Dedifferentiated amniotic fluid mesenchymal stem cell (primary cell): Measurements from ENCODE around the gene LAIR2.

Experiments
- DNase-seq: peaks from one replicate; pipeline ENCODE4 v3.0.0-alpha.2; 2016; ENCODE audit errors: extremely low spot score

LAIR2 gene

GRCh38 chr19:54534156-54534555, 31.5 kb downstream of the LAIR2 start:
- no peak for DNase-seq

- DNase-seq = no peak
Observed at GRCh38 chr19:54535601-54536000, 33.0 kb downstream of the LAIR2 start.

GRCh38 chr19:54536956-54537355, 34.3 kb downstream of the LAIR2 start:
- no peak for DNase-seq

- no peak for DNase-seq
Observed at GRCh38 chr19:54541712-54542111, 39.1 kb downstream of the LAIR2 start.

GRCh38 chr19:54548806-54549205, 46.2 kb downstream of the LAIR2 start:
- no peak for DNase-seq

GRCh38 chr19:54549224-54549623, 46.6 kb downstream of the LAIR2 start:
- DNase-seq = no peak

- no peak for DNase-seq
Observed at GRCh38 chr19:54551293-54551692, 48.7 kb downstream of the LAIR2 start.

DNA sequence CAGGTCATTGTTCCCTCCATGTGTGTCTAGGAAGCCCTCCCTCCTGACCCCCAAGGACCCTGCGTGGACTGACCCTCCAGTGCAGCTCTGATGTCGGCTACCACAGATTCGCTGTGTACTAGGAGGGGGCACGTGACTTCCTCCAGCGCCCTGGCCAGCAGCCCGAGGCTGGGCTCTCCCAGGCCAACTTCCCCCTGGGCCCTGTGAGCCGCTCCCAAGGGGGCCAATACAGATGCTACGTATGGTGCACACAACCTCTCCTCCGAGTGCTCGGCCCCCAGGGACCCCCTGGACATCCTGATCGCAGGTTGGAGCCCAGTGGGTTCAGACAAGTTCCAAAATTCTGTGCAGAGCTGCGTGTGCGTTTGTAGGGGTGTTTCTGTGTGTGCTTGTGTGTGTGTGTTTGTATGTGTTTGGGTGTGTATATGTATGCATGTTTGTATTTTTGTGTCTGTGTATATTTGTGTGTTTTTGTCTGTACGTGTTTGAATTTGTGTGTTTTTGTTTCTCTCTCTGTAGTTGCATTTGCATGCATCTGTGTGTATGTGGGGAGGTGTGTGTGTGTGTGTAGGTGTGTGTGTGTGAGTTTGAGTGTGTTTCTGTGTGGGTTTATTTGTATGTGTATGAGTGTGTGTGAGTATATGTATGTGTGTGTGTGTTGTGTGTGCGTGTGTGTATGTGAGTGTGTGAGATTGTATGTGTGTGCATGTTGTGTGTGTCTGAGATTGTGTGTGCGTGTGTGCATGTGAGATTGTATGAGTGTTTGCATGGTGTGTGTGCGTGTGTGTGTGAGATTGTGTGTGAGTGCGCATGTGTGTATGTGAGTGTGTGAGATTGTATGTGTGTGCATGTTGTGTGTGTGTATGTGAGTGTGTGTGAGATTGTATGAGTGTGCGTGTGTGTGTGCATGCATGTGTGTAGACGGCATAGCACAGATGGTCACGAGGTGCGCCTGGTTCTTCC, 49.6 kb downstream of the LAIR2 start:
- DNase-seq = no peak

DNA sequence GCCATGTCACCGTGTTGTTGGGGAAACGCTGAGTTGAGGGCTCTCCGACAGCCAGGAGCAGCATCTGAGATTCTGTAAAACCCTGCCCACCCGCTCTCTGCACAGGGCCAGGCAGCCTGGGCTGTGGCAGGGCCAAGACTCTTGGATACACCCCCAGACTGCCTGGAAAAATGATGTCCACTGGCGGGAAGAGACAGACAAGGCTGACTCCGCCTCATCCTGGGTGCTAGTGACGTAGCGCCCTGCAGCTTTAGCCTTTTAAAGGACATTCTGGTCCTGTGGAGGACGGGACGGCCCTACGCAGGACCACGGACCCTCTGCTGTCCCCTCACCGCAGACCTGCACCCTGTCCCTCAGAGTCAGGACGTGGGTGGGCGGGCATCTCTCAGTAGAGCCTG, 50.3 kb downstream of the LAIR2 start:
- no peak for DNase-seq

DNA sequence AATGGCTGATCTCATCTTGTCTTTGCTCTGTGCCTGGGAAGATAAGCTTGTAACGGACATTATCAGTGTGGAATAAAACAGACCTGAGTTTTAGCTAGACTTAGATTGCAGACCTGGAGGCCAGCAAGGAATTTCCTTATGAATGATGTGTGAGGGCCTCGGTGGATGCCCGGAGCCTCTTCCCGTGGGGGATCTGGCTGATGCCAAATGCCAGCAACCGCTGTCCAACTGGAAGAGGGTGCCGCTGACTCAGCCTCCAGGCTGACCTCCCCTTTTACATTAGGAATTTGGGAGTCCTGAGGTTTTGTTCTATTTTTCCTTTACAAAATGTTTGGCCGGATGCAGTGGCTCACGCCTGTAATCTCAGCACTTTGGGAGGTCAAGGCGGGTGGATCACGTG, 51.4 kb downstream of the LAIR2 start:
- DNase-seq = no peak

DNA sequence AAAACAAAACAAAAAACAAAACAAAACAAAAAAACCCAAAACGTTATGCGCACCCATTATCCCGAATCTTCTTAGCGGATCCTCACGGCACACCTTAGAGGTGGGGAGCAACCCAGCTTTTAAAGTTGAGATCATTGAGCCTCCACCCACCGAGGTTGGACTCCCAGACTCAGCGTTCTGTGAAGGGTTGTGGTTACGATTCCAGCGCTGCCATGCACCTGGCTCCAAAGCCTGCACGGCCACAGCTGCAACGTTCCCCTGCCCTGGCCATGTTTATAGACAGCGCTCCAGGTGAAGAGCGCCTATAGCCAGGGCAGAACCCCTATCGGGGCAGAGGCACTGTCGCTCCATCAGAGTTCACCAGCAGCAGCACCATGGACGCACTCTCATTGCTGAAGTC, 52.3 kb downstream of the LAIR2 start:
- DNase-seq = no peak

DNA sequence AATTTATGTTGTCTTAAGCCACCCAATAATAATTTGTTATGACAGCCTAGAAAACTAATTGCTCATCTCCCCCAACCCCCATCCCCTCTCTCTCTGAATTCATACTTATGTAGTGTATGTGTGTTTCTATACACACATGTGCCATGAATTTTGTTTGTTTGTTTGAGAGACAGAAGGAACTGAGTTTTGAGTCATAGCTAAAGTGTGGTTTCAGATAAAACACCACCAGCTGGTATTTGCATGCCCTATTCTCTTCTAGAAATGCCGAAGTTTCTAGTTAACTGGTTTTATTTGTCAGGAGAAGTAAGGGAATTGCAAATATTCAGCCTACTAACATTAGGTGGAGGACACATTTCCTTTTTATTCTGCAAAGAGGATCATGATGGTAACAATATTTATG, 53.6 kb downstream of the LAIR2 start:
- no peak for DNase-seq

DNA sequence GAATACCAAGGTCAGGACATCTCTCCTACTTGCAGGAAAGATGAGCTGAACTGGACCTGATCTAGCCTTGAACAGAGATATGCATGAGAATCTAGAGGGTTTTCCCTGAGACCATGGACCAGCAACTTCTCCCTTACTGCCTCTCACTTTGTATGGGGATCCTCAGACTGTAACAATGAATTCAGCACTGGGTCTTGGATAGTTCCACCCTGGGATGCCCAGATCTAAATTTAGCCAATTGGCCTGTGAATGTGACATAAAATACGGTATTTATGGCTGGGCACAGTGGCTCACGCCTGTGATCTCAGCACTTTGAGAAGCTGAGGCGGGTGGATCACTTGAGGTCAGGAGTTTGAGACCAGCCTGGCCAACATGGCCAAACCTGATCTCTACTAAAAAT, 55.7 kb downstream of the LAIR2 start:
- no peak for DNase-seq
